Ovary (tissue), 9 donors: Measurements from ENCODE around the gene PRKG1. TPM values are rescaled to one million over a fixed set of nuclear protein-coding genes. Genes with fewer than 3 reads are reported as not detected.

ENCODE experiments used
- DNase-seq, 5 donors: peaks; one replicate each; pipeline ENCODE4 v3.0.0-alpha.2; 2019 to 2020
- H3K27ac ChIP-seq, 2 donors: fragments of 200-600 bp; one replicate each; pipeline versions ENCODE4 v1.5.1 to v1.8.0; 2019 to 2022
- H3K27me3 ChIP-seq: fragments of 200-600 bp; one replicate; pipeline ENCODE4 v1.8.0; 2022
- H3K36me3 ChIP-seq: fragments of 200-600 bp; sonication (generic); one replicate; pipeline ENCODE4 v1.5.1; 2019
- H3K4me1 ChIP-seq: one replicate; pipeline ENCODE4 v1.8.1; 2013; ENCODE audit warnings: mild to moderate bottlenecking, moderate library complexity; ENCODE audit not compliant: insufficient read depth
- H3K4me3 ChIP-seq: fragments of 200-600 bp; sonication (generic); one replicate; pipeline ENCODE4 v1.5.1; 2017
- H3K9me3 ChIP-seq, 2 donors: fragments of 200-600 bp in 1 of 2; sonication (generic) in 1 of 2; one replicate each; pipeline versions ENCODE4 v1.5.1 to v1.8.1; 2013 to 2019; ENCODE audit warnings: mild to moderate bottlenecking in 1 of 2, moderate library complexity in 1 of 2
- EP300 ChIP-seq: sonication (generic); formaldehyde crosslinking; IDR thresholded peaks from one replicate; pipeline ENCODE4 v1.6.1; 2017; ENCODE audit warnings: antibody characterized with exemption
- POLR2A ChIP-seq: fragments of 450-650 bp; IDR thresholded peaks from one replicate; pipeline ENCODE4 v1.6.1; 2017; ENCODE audit warnings: antibody characterized with exemption, mild to moderate bottlenecking, moderate library complexity
- WGBS, 3 donors: extraction: QIAGEN DNeasy Blood & Tissue Kit in 1 of 3; methylation state at CpG; one replicate each; pipeline versions ENCODE4 v1.1.5 to v1.1.7; 2013 to 2017; 5-methylcytosine and 5-hydroxymethylcytosine counted together
- intact Hi-C, 4 donors: fragments of 100-400 bp; cut with DNase I; formaldehyde crosslinking; loops; one replicate each; pipeline versions ENCODE4 v1.11.0 to v1.15.1; 2022 to 2023
- polyA plus RNA-seq, 2 donors: library from polyadenylated mRNA; stranded (reverse); fragments of 200-250 nt in 1 of 2; fragments of 350-450 nt in 1 of 2; fragmentation: Illumina TruSeq in 1 of 2; extraction: RNeasy Lipid Tissue Mini Kit (QIAGEN cat#74804) in 1 of 2; gene quantifications; one replicate each; pipeline ENCODE4 v1.2.3, GENCODE V29; 2013 to 2014
- total RNA-seq, 7 donors: library from RNA; depleted of rRNA in 2 of 7; stranded (reverse); fragments of >200 nt in 2 of 7; fragmentation: NEBNext Ultra II Directional in 3 of 7; extraction: Animal tissue kit (Norgen Biotek cat#: 25700) in 3 of 7; gene quantifications; one replicate each; pipeline versions ENCODE4 v1.1.0 to v1.2.4, GENCODE V29; 2016 to 2023
- TF ChIP-seq, protein P1 (sequence below), 3 donors: fragments of 450-650 bp in 2 of 3; fragments of 200-600 bp in 1 of 3; IDR thresholded peaks; one replicate each; pipeline versions ENCODE4 v1.5.1 to v1.8.0; 2016 to 2022; ENCODE audit warnings: antibody characterized with exemption in 3 of 3, mild to moderate bottlenecking in 1 of 3
- donor health status: DM: no; HTN: no; CAD: no; lungs with moderate emphysema.
- donor health status: DM: no; HTN: no; CAD: no.
- donor health status: Bipolar disorder and iron deficiency.
- donor health status: DM: yes; HTN: yes; CAD: no.
- donor health status: DM: no; HTN: no; CAD: no.
- donor health status: DM: yes; HTN: yes; CAD: no.

PRKG1 gene
- total and polyA plus RNA-seq, 9 donors = 2.8 to 21.1 (median 15.7) TPM

DNA sequence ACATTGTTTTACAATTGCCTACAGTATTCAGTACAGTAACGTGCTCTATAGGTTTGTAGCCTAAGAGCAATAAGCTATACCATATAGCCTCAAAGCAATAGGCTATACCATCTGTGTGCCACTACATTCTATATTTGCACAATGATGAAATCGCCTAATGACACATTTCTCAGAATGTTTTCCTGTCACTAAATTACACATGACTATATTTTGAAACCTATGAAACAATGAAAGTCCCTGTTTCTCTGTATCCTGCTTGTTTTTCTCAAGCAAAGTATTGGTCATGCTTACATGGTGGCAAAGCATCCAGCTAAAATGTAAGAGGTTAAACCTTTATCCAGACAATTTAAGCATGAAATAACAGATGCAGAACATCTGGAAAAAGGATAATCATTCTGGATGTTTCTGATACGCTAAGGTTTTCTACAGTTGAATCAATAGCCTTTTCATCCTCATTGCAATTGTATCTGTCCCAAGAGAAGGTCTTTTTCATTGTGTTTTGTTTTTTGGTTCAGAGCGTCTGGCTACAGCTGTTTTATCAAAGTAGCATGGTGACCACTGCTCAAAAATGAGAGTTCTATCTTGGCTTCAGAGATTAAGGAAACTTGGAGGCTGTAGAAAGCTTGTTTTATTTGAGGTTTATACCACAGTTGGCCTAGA is 543.4 kb downstream of the PRKG1 start:
- Histone ChIP-seq H3K9me3 (no peaks in the 10 kb centered on the region), H3K27ac (no peak overlapping the region), H3K4me3 (no peak overlapping the region), H3K4me1 (peaks cover 2% of the 10 kb centered on the region), H3K27me3 (no peaks in the 10 kb centered on the region), H3K36me3 (no peaks in the 10 kb centered on the region)
- intact Hi-C loops = no loop called here
- no peak for DNase-seq
- TF ChIP-seq, protein P1, sequence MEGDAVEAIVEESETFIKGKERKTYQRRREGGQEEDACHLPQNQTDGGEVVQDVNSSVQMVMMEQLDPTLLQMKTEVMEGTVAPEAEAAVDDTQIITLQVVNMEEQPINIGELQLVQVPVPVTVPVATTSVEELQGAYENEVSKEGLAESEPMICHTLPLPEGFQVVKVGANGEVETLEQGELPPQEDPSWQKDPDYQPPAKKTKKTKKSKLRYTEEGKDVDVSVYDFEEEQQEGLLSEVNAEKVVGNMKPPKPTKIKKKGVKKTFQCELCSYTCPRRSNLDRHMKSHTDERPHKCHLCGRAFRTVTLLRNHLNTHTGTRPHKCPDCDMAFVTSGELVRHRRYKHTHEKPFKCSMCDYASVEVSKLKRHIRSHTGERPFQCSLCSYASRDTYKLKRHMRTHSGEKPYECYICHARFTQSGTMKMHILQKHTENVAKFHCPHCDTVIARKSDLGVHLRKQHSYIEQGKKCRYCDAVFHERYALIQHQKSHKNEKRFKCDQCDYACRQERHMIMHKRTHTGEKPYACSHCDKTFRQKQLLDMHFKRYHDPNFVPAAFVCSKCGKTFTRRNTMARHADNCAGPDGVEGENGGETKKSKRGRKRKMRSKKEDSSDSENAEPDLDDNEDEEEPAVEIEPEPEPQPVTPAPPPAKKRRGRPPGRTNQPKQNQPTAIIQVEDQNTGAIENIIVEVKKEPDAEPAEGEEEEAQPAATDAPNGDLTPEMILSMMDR (IDR thresholded peaks at IDR 0.05) = no peak
- no peak for TF ChIP-seq POLR2A
- TF ChIP-seq EP300 = no peak
- 59 to 78% (median 64%) methylated on average over 4 of the region's 4 CpGs for WGBS, 3 donors

DNA sequence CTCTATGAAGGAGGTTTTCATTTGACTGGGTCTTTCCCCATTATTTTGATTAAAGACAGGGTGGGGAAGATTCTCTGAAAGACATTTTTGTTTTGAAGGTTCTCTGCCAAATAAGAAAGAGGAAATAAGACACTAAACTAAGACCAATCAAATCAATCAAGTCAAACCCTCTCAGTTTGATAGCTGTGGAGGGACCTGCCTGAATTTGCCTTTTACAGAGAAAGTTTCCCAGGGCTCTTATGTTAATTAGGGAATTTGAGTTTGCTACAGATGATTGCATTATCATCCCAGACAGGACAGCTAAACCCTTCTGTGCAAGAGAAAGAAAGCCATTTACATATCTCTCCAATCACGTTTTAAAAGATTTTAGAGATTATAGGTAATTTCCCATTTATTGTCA is 545.1 kb downstream of the PRKG1 start:
- no peaks in the 10 kb centered on the region for H3K9me3 ChIP-seq
- no peak for TF ChIP-seq POLR2A
- no peak for TF ChIP-seq EP300
- 65 to 73% (median 71%) methylated on average over 1 of the region's 1 CpG for WGBS, 3 donors
- peaks cover 2% of the 10 kb centered on the region for H3K4me1 ChIP-seq
- no peak for DNase-seq
- intact Hi-C loops = no loop called here
- H3K27ac ChIP-seq = no peak overlapping the region
- H3K36me3 ChIP-seq = no peaks in the 10 kb centered on the region
- no peaks in the 10 kb centered on the region for H3K27me3 ChIP-seq
- H3K4me3 ChIP-seq = no peak overlapping the region

DNA sequence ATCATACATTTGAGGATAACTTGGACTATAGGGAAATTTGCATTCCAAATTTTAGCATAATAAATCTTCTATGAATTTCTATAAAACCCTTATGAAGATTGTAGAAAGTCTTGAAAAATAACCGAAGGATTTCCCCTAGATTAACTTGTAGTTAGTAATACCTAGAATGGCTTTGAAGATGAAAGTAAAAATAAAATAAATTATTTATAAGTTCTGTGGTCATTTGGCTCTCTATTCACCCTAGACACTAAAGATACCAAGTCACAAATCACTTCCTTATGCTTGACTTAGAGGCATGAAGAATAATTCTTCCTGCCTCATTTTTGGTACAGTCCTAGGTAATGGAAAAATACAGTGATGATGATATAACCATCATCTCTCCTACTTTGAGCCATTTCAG is 545.8 kb downstream of the PRKG1 start:
- Histone ChIP-seq H3K4me1 (peaks cover 2% of the 10 kb centered on the region), H3K27ac (no peak overlapping the region), H3K27me3 (no peaks in the 10 kb centered on the region), H3K4me3 (no peak overlapping the region), H3K36me3 (no peaks in the 10 kb centered on the region), H3K9me3 (no peaks in the 10 kb centered on the region)
- intact Hi-C loops = no loop called here
- DNase-seq = no peak
- WGBS, 3 donors = 53 to 80% (median 60%) methylated on average over 1 of the region's 1 CpG
- TF ChIP-seq EP300 = no peak
- no peak for TF ChIP-seq POLR2A
- TF ChIP-seq, protein P1 (IDR thresholded peaks at IDR 0.05) = no peak

DNA sequence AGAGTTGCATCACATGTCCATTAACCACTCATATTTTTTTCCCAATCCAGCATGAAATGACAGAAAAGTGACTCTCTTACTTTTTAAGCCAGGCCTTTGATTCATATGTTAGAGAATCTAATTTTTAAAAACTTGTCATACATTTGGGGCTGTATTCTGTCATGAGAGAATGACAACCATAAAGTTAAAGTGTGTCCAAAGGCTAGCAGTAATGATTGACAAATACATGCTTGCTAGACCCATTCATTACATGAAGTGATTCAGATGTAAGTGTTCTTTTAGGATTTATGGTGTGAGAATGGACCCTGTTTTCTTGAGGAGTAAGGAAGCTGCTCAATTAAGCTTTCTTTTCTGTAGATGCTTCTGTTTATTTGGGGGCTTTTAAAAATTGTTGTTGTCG is 549.7 kb downstream of the PRKG1 start:
- Histone ChIP-seq H3K36me3 (no peaks in the 10 kb centered on the region), H3K4me1 (no peaks in the 10 kb centered on the region), H3K4me3 (no peak overlapping the region), H3K27ac (no peak overlapping the region), H3K9me3 (no peaks in the 10 kb centered on the region), H3K27me3 (no peaks in the 10 kb centered on the region)
- no peak for TF ChIP-seq EP300
- TF ChIP-seq, protein P1 (IDR thresholded peaks at IDR 0.05) = no peak
- TF ChIP-seq POLR2A = no peak
- WGBS, 3 donors = 89 to 100% (median 94%) methylated on average over 1 of the region's 1 CpG
- DNase-seq = no peak
- intact Hi-C loops = no loop called here

DNA sequence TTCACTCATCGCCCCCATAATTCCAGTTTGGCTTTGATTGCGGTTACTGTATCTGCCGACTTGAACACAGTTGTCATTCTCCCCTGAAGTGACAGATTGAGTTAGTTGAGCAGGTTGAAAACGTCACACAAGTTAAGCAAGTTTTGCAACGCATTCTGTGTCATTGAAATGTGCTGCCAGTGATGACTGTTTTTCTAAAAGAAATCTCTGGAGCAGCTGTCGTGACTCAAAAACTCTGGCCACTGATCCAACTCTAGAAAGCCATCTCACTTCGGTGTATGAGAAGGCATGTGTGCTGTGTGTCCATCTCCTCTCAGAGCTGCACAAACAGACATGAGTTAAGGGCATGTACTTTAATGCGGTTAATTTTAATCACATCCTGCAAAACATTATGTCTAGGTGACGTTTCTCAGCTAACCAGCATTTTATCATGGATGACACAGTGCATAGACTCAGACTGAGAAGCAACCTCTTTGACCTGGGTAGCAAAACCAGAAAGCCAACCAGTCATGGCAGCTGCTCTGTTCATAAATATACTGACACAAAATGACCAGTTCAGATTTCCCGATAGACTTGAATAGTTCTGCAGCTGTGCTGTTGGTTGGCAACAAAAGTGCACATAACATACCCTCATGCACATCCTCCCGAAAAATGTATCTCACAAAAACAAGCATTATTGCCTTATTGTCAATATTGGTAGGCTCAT is 555.8 kb downstream of the PRKG1 start:
- H3K9me3 ChIP-seq = no peaks in the 10 kb centered on the region
- no peaks in the 10 kb centered on the region for H3K4me1 ChIP-seq
- H3K36me3 ChIP-seq = no peaks in the 10 kb centered on the region
- no peak overlapping the region for H3K4me3 ChIP-seq
- WGBS, 3 donors = 75 to 86% (median 78%) methylated on average over 11 of the region's 11 CpGs
- DNase-seq = no peak
- intact Hi-C loops = no loop called here
- H3K27ac ChIP-seq = no peak overlapping the region
- no peak for TF ChIP-seq POLR2A
- TF ChIP-seq EP300 = no peak
- TF ChIP-seq, protein P1 (IDR thresholded peaks at IDR 0.05) = no peak
- H3K27me3 ChIP-seq = no peaks in the 10 kb centered on the region
